ENCODE results near the gene MSRB1.

Gene MSRB1

GRCh38 chr16:1911467-1912214 lies 31.4 kb downstream of the MSRB1 start:
- Histone ChIP-seq H3K27ac (no peak overlapping the region), H3K9ac (no peak overlapping the region), H3K27me3 (ENCODE audit: insufficient read depth, low read depth) (peaks cover 76% of the 10 kb centered on the region), H3K4me3 (IDR thresholded peaks at IDR 0.05; ENCODE audit: insufficient read depth, low read depth, low read length) (no peak overlapping the region), H3K79me2 (ENCODE audit: insufficient read depth, low read depth) (no peaks in the 10 kb centered on the region), H3K4me1 (ENCODE audit: low read depth, poor library complexity, severe bottlenecking) (peaks cover 5% of the 10 kb centered on the region), H3K4me2 (no peak overlapping the region), H4K20me1 (ENCODE audit: insufficient read depth) (no peaks in the 10 kb centered on the region), H3K36me3 (ENCODE audit: insufficient read depth) (no peaks in the 10 kb centered on the region), H2AFZ (ENCODE audit: low read depth) (no peak overlapping the region)
- no peak for TF ChIP-seq CTCF (conservative IDR thresholded peaks at IDR 0.05; ENCODE audit: low read depth, low read length)

- H3K36me3 ChIP-seq (ENCODE audit: insufficient read depth) = no peaks in the 10 kb centered on the region
- no peak overlapping the region for H3K4me3 ChIP-seq (IDR thresholded peaks at IDR 0.05; ENCODE audit: insufficient read depth, low read depth, low read length)
- peaks cover 5% of the 10 kb centered on the region for H3K4me1 ChIP-seq (ENCODE audit: low read depth, poor library complexity, severe bottlenecking)
- no peaks in the 10 kb centered on the region for H4K20me1 ChIP-seq (ENCODE audit: insufficient read depth)
- H3K27me3 ChIP-seq (ENCODE audit: insufficient read depth, low read depth) = peaks cover 76% of the 10 kb centered on the region
- H3K27ac ChIP-seq = no peak overlapping the region
- H2AFZ ChIP-seq (ENCODE audit: low read depth) = no peak overlapping the region
- no peak overlapping the region for H3K4me2 ChIP-seq
- no peak for TF ChIP-seq CTCF (conservative IDR thresholded peaks at IDR 0.05; ENCODE audit: low read depth, low read length)
- no peaks in the 10 kb centered on the region for H3K79me2 ChIP-seq (ENCODE audit: insufficient read depth, low read depth)
- H3K9ac ChIP-seq = no peak overlapping the region
These were observed 33.3 kb downstream of the MSRB1 start for GRCh38 chr16:1909561-1910231.

- H3K79me2 ChIP-seq (ENCODE audit: insufficient read depth, low read depth) = no peaks in the 10 kb centered on the region
- no peaks in the 10 kb centered on the region for H3K36me3 ChIP-seq (ENCODE audit: insufficient read depth)
- H3K27me3 ChIP-seq (ENCODE audit: insufficient read depth, low read depth) = peaks cover 76% of the 10 kb centered on the region
- no peak overlapping the region for H2AFZ ChIP-seq (ENCODE audit: low read depth)
- H3K4me2 ChIP-seq = no peak overlapping the region
- H3K4me3 ChIP-seq (IDR thresholded peaks at IDR 0.05; ENCODE audit: insufficient read depth, low read depth, low read length) = no peak overlapping the region
- no peaks in the 10 kb centered on the region for H4K20me1 ChIP-seq (ENCODE audit: insufficient read depth)
- H3K9ac ChIP-seq = no peak overlapping the region
- no peak overlapping the region for H3K27ac ChIP-seq
- no peak for TF ChIP-seq CTCF (conservative IDR thresholded peaks at IDR 0.05; ENCODE audit: low read depth, low read length)
- peaks cover 5% of the 10 kb centered on the region for H3K4me1 ChIP-seq (ENCODE audit: low read depth, poor library complexity, severe bottlenecking)
These were observed 34.0 kb downstream of the MSRB1 start for GRCh38 chr16:1908983-1909382.

GRCh38 chr16:1908184-1908583 lies 34.8 kb downstream of the MSRB1 start:
- no peak overlapping the region for H2AFZ ChIP-seq (ENCODE audit: low read depth)
- H3K27me3 ChIP-seq (ENCODE audit: insufficient read depth, low read depth) = peaks cover 74% of the 10 kb centered on the region
- no peak overlapping the region for H3K27ac ChIP-seq
- no peak overlapping the region for H3K4me3 ChIP-seq (IDR thresholded peaks at IDR 0.05; ENCODE audit: insufficient read depth, low read depth, low read length)
- no peaks in the 10 kb centered on the region for H3K79me2 ChIP-seq (ENCODE audit: insufficient read depth, low read depth)
- no peak overlapping the region for H3K4me2 ChIP-seq
- no peak for TF ChIP-seq CTCF (conservative IDR thresholded peaks at IDR 0.05; ENCODE audit: low read depth, low read length)
- no peak overlapping the region for H3K9ac ChIP-seq
- peaks cover 5% of the 10 kb centered on the region for H3K4me1 ChIP-seq (ENCODE audit: low read depth, poor library complexity, severe bottlenecking)
- no peaks in the 10 kb centered on the region for H3K36me3 ChIP-seq (ENCODE audit: insufficient read depth)
- no peaks in the 10 kb centered on the region for H4K20me1 ChIP-seq (ENCODE audit: insufficient read depth)
